MCF 10A (cell line): ENCODE results near the gene SLC46A1. TPM values are rescaled to one million over a fixed set of nuclear protein-coding genes. Genes with fewer than 3 reads are reported as not detected.

ENCODE experiments used
- BruUV-seq: library from RNA; stranded (reverse); fragments of 400-500 nt; replicated peaks from 2 replicates; lab custom pipeline; 2021; lab: Mats Ljungman, UMichigan
- CTCF ChIA-PET: fragments of 300-600 bp; sonication (Branson Sonifier 250); formaldehyde crosslinking; extraction: SDS; loops from one replicate; lab custom pipeline; 2021; ENCODE audit warnings: antibody characterized with exemption, inconsistent platforms; lab: Yijun Ruan, JAX
- POLR2A ChIA-PET: fragments of 300-600, 350-650 bp; sonication (Branson Sonifier 250); formaldehyde crosslinking; extraction: SDS; loops from one replicate; lab custom pipeline; 2020; ENCODE audit warnings: antibody characterized with exemption, inconsistent platforms; lab: Yijun Ruan, JAX
- DNase-seq: peaks from one replicate; pipeline ENCODE4 v3.0.0-alpha.2; 2018; ENCODE audit not compliant: unreplicated experiment
- H3K27ac Mint-ChIP-seq: one replicate; pipeline ENCODE4 v1.8.0; 2022; ENCODE audit warnings: mild to moderate bottlenecking, low read depth, mixed read lengths; ENCODE audit not compliant: unreplicated experiment
- H3K27me3 Mint-ChIP-seq: one replicate; pipeline ENCODE4 v1.8.0; 2022; ENCODE audit warnings: mixed read lengths; ENCODE audit not compliant: insufficient read depth, unreplicated experiment
- H3K36me3 Mint-ChIP-seq: one replicate; pipeline ENCODE4 v1.8.0; 2022; ENCODE audit warnings: mild to moderate bottlenecking, moderate library complexity, mixed read lengths; ENCODE audit not compliant: insufficient read depth, unreplicated experiment
- H3K4me1 Mint-ChIP-seq: one replicate; pipeline ENCODE4 v1.8.0; 2022; ENCODE audit warnings: mixed read lengths; ENCODE audit not compliant: insufficient read depth, unreplicated experiment
- H3K4me3 Mint-ChIP-seq: one replicate; pipeline ENCODE4 v1.8.0; 2022; ENCODE audit warnings: mild to moderate bottlenecking, moderate library complexity, mixed read lengths; ENCODE audit not compliant: unreplicated experiment
- H3K9me3 Mint-ChIP-seq: one replicate; pipeline ENCODE4 v1.8.0; 2022; ENCODE audit warnings: mixed read lengths; ENCODE audit not compliant: unreplicated experiment
- intact Hi-C: fragments of 100-400 bp; cut with micrococcal nuclease; formaldehyde crosslinking; loops from 2 replicates; pipeline ENCODE4 v1.14.1; 2022
- total RNA-seq: library from RNA; stranded (reverse); gene quantifications from 2 replicates; pipeline ENCODE4 v1.2.3, GENCODE V29; 2022
- TF ChIP-seq, protein P1 (sequence below): fragments of 200-600 bp; IDR thresholded peaks from one replicate; pipeline ENCODE4 v1.8.0; 2022; ENCODE audit warnings: antibody characterized with exemption, mild to moderate bottlenecking; ENCODE audit not compliant: unreplicated experiment

SLC46A1 gene
- total RNA-seq, 1 experiment from 2014 or later: 18.4 TPM

DNA sequence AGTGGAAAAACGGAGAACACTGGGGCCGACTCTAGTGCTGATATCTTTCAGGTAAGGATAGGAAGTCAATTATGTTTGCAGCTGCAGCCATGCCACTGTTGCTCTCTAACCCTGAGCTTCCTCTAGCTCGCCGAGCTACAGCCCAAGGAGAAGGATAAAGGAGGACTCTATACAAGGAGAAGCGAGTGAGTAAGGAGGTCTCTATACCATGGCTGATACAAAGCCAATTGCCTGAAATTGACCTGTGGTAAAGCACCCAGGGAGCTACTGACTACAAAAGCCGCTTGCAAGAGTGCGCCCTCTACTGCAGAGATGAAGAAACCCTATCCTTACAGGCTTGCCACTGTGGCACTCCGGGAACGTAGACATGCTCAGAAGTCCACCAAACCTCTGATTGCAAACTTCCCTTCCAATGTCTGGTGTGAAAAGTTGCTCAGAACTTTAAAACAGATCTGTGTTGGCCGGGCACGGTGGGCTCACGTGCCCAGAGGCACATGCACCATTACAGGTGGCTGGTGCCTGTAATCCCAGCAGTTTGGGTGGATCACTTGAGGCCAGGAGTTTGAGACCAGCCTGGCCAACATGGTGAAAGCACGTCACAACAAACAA, 10.8 kb upstream of the SLC46A1 start:
- ChIA-PET CTCF (interaction anchor here (0.6 to 3.0 kb wide), 33 partner anchors 8 to 186 kb away, joined by 3 to 23 read pairs (median 5); partner anchors contain the start of genes IFT20, POLDIP2, SARM1 and TNFAIP1), POLR2A (interaction anchor here (0.6 to 2.1 kb wide), 13 partner anchors 8 to 1292 kb away, joined by 3 to 15 read pairs (median 4); partner anchors contain the start of genes IFT20, POLDIP2, SLC46A1 and TNFAIP1)
- Mint-ChIP-seq H3K9me3 (no peaks in the 10 kb centered on the region), H3K4me3 (no peak overlapping the region), H3K4me1 (peaks cover 7% of the 10 kb centered on the region), H3K27me3 (no peaks in the 10 kb centered on the region), H3K36me3 (no peaks in the 10 kb centered on the region), H3K27ac (no peak overlapping the region)
- DNase-seq: peak; percentile 76
- intact Hi-C loops: loop anchor here (1.0 to 5.0 kb wide), 3 partner anchors 60 to 178 kb away; partner anchors contain the start of genes IFT20, POLDIP2 and TNFAIP1
- BruUV-seq: no TSS peak
- TF ChIP-seq, protein P1, sequence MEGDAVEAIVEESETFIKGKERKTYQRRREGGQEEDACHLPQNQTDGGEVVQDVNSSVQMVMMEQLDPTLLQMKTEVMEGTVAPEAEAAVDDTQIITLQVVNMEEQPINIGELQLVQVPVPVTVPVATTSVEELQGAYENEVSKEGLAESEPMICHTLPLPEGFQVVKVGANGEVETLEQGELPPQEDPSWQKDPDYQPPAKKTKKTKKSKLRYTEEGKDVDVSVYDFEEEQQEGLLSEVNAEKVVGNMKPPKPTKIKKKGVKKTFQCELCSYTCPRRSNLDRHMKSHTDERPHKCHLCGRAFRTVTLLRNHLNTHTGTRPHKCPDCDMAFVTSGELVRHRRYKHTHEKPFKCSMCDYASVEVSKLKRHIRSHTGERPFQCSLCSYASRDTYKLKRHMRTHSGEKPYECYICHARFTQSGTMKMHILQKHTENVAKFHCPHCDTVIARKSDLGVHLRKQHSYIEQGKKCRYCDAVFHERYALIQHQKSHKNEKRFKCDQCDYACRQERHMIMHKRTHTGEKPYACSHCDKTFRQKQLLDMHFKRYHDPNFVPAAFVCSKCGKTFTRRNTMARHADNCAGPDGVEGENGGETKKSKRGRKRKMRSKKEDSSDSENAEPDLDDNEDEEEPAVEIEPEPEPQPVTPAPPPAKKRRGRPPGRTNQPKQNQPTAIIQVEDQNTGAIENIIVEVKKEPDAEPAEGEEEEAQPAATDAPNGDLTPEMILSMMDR: peak; percentile 78

DNA sequence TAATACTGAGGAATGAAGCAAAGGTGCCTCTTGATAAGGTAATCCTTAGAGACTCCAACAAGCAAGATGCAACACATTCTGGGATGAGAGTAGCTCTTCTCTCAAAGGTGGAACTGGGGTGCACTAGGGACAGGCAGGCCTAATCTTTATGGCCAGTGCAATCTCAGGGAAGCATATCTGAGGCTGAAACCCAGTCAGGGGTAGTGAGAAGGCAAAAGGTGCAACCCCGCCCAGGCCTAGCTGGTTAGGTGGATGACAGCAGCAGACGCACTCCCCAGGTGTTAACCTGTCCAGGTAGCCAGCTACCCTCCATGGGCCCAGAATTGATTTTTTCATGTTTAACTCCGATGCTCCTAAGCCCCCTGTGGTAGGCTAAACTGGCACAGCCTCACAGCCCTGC, 9.9 kb upstream of the SLC46A1 start:
- Mint-ChIP-seq H3K27me3 (no peaks in the 10 kb centered on the region), H3K9me3 (no peaks in the 10 kb centered on the region), H3K36me3 (no peaks in the 10 kb centered on the region), H3K27ac (no peak overlapping the region), H3K4me1 (peaks cover 7% of the 10 kb centered on the region), H3K4me3 (no peak overlapping the region)
- no peak for DNase-seq
- intact Hi-C loops: loop anchor here (2.0 to 5.0 kb wide), 2 partner anchors 79 to 177 kb away; partner anchors contain the start of genes IFT20 and TNFAIP1
- POLR2A ChIA-PET: interaction anchor here (0.8 to 2.1 kb wide), 6 partner anchors 8 to 69 kb away, joined by 3 to 15 read pairs (median 8); partner anchors contain the start of gene POLDIP2
- CTCF ChIA-PET: interaction anchor here (0.6 to 3.0 kb wide), 21 partner anchors 8 to 185 kb away, joined by 3 to 23 read pairs (median 6); partner anchors contain the start of genes IFT20, SARM1, TNFAIP1 and VTN
- BruUV-seq: no TSS peak
- TF ChIP-seq, protein P1: no peak

DNA sequence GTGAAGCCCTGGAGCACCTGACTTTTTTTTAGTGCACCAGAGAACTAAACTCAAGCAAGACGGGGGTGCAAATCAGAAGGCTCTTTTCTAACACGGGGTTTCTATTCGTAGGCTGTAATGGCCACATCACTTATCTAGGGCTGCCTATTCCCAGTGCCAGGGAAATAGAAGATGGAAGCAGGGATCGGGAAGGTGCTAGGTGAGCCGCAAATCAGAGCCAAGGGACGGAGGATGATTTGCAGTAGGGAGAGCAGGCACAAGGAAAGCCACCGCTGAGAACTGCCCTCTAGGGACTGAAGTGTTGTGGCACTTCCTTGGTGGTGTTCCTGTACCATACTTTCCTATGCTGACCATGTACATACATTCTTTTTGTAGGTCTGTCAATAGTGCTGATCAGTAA, 7.8 kb upstream of the SLC46A1 start:
- no TSS peak for BruUV-seq
- Mint-ChIP-seq H3K4me3 (no peak overlapping the region), H3K9me3 (no peaks in the 10 kb centered on the region), H3K36me3 (no peaks in the 10 kb centered on the region), H3K27ac (no peak overlapping the region), H3K27me3 (no peaks in the 10 kb centered on the region), H3K4me1 (peaks cover 7% of the 10 kb centered on the region)
- ChIA-PET CTCF (interaction anchor here (1.1 kb wide), 1 partner anchor 19 kb away, joined by 3 read pairs; no protein-coding TSS in a partner anchor), POLR2A (interaction anchor here (1.2 to 1.8 kb wide), 2 partner anchors 23 to 56 kb away, joined by 5 to 7 read pairs; partner anchors contain the start of gene POLDIP2)
- DNase-seq: no peak
- TF ChIP-seq, protein P1: no peak
- intact Hi-C loops: no loop called here

DNA sequence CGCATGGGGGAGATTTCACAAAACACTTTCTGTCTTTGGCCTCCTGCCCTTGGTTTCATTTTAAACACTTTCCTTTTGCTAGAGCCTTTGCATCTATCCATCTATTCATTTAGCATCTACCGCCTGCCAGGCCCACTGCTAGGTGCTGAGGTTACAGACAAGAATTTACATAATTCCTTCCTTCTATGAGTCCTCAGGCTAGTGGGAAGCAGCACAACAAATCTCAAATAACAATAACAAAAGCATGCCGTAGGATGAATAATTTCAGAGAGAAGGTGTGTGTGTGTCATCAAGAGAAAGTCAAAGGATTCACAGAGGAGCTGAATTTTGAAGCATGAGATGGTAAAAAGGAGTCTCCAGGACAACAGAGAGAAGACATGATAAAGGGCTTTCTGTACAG, 6.1 kb upstream of the SLC46A1 start:
- Mint-ChIP-seq H3K27me3 (no peaks in the 10 kb centered on the region), H3K36me3 (no peaks in the 10 kb centered on the region), H3K27ac (no peak overlapping the region), H3K9me3 (no peaks in the 10 kb centered on the region), H3K4me1 (peaks cover 18% of the 10 kb centered on the region), H3K4me3 (no peak overlapping the region)
- CTCF ChIA-PET: interaction anchor here (0.7 kb wide), 1 partner anchor 79 kb away, joined by 4 read pairs; no protein-coding TSS in a partner anchor
- TF ChIP-seq, protein P1: no peak
- POLR2A ChIA-PET: interaction anchor here (1.2 kb wide), 1 partner anchor 65 kb away, joined by 3 read pairs; no protein-coding TSS in a partner anchor
- no peak for DNase-seq
- intact Hi-C loops: no loop called here
- BruUV-seq: no TSS peak
